ENCODE results near the gene C4orf50. TPM values are rescaled to one million over a fixed set of nuclear protein-coding genes. Genes with fewer than 3 reads are reported as not detected.

Gene C4orf50
- total RNA-seq, 1 donor from 2014 or later, result not detected

- no peak overlapping the region for H3K27ac Mint-ChIP-seq (ENCODE audit: unreplicated experiment)
Measured at GRCh38 chr4:6062133-6062532, 43.9 kb upstream of the C4orf50 start.

DNA sequence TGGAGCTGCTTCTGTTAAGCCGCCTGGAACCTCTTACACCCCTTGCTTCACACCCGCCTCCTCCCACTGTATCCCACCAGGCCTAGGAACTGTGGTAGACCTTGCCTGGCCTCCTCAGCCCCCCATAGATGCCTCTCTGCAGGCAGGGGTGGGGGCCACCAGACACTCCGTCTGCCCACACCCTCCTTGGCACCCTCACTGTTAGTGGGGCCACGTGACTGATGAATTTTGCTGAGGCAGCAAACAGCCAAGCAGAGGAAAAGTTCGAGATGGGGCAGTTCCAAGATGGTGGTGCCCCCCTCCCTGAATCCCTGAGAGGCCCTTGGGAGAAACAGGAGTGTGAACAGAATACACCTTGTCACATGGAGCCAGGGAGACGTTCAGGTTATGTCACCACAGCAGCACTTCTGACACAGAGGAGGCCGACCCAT lies 41.2 kb upstream of the C4orf50 start:
- no peak overlapping the region for H3K4me3 Mint-ChIP-seq (ENCODE audit: unreplicated experiment)
- no peak for DNase-seq (ENCODE audit: low spot score)
- no peaks in the 10 kb centered on the region for H3K36me3 Mint-ChIP-seq (ENCODE audit: low read depth)
- TF ChIP-seq CTCF (IDR thresholded peaks at IDR 0.05), result no peak
- peaks cover 6% of the 10 kb centered on the region for H3K27me3 Mint-ChIP-seq (ENCODE audit: low read depth)
- peaks cover 17% of the 10 kb centered on the region for H3K9me3 Mint-ChIP-seq (ENCODE audit: low read depth)
- no peak overlapping the region for H3K27ac Mint-ChIP-seq (ENCODE audit: unreplicated experiment)
- H3K4me1 Mint-ChIP-seq (ENCODE audit: low read depth), result no peaks in the 10 kb centered on the region

More at GRCh38 chr4:6062133-6062532, 43.9 kb upstream of the C4orf50 start:
- no peak for TF ChIP-seq CTCF (IDR thresholded peaks at IDR 0.05)
- H3K4me1 Mint-ChIP-seq (ENCODE audit: low read depth), result no peaks in the 10 kb centered on the region
- H3K36me3 Mint-ChIP-seq (ENCODE audit: low read depth), result no peaks in the 10 kb centered on the region
- no peak overlapping the region for H3K4me3 Mint-ChIP-seq (ENCODE audit: unreplicated experiment)
- H3K9me3 Mint-ChIP-seq (ENCODE audit: low read depth), result peaks cover 17% of the 10 kb centered on the region
- DNase-seq (ENCODE audit: low spot score), result no peak
- peaks cover 19% of the 10 kb centered on the region for H3K27me3 Mint-ChIP-seq (ENCODE audit: low read depth)

DNA sequence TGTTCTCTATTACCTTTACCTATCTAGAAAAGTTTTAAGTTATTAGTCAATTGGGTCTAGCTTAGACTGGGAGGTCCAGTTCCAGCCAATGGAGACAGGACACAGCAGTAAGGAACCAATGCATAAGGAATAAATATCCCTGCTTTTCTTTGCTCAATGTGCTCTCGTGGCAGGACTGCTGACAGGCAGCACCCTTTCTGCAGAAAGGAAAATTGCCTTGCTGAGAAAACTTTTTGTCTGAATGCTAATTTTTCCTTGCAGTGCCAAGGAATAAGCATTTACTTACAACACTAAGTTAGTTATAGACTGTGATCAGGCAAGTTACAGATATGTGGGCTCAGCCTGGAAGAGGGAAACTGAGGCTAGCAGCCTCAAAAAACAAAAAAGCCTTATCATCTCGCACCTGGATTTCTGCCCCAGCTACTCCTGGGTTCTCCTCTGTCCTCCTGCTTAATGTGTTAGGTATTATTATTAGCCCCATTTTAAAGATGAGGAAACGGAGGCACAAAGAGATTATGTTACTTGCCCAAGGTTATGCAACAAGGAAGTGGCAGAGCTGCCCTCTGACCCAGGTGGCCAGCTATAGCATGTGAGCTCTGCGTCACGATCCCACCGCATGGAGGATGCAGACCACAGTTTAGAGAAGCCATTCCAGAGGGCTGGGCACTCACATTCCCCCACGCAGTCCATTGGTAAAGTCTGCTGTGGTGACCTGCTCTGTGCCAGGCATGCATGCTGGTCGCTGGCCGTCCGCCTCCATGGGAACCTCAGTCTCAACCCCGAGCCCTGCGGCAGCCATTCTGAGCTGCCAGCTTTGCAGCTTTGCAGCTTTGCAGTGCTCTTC lies 40.5 kb upstream of the C4orf50 start:
- H3K4me3 Mint-ChIP-seq (ENCODE audit: unreplicated experiment), result no peak overlapping the region

GRCh38 chr4:6056976-6057766 lies 38.9 kb upstream of the C4orf50 start:
- H3K27me3 Mint-ChIP-seq (ENCODE audit: low read depth), result no peaks in the 10 kb centered on the region
- no peak overlapping the region for H3K27ac Mint-ChIP-seq (ENCODE audit: unreplicated experiment)

More for the DNA sequence above, 40.5 kb upstream of the C4orf50 start:
- no peak for TF ChIP-seq CTCF (IDR thresholded peaks at IDR 0.05)
- Mint-ChIP-seq H3K4me1 (ENCODE audit: low read depth) (no peaks in the 10 kb centered on the region), H3K9me3 (ENCODE audit: low read depth) (peaks cover 17% of the 10 kb centered on the region), H3K36me3 (ENCODE audit: low read depth) (no peaks in the 10 kb centered on the region), H3K27me3 (ENCODE audit: low read depth) (peaks cover 5% of the 10 kb centered on the region), H3K27ac (ENCODE audit: unreplicated experiment) (no peak overlapping the region)
- DNase-seq (ENCODE audit: low spot score), result no peak

More at GRCh38 chr4:6056976-6057766, 38.9 kb upstream of the C4orf50 start:
- no peak overlapping the region for H3K4me3 Mint-ChIP-seq (ENCODE audit: unreplicated experiment)
- DNase-seq (ENCODE audit: low spot score), result no peak
- H3K36me3 Mint-ChIP-seq (ENCODE audit: low read depth), result no peaks in the 10 kb centered on the region
- H3K4me1 Mint-ChIP-seq (ENCODE audit: low read depth), result no peaks in the 10 kb centered on the region
- H3K9me3 Mint-ChIP-seq (ENCODE audit: low read depth), result peaks cover 17% of the 10 kb centered on the region
- no peak for TF ChIP-seq CTCF (IDR thresholded peaks at IDR 0.05)

Data from chondrocyte (in vitro differentiated cells).